ENCODE results near the gene RSPH4A.

RSPH4A gene

DNA sequence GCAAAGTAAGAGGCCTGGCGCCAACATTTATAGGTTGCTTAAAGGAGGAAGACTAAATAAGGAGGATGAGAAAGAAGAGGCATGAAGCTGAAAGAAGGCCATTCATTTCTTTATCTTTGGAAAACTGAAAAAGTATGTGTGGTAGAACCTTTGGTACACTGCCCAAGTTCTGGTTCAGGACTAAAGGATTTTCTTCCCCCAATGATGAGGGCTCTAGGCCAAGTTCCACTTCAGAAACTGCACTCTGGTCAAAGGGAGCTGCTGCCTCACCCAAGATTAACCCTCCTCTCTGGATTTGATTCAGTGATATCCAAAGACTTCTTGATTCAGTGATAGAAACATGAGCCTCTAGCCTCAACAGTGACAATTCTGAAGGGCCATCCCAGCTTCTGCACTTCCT is 59.7 kb downstream of the RSPH4A start:
- no peak for DNase-seq (ENCODE audit: low read depth)
- H3K4me3 ChIP-seq (ENCODE audit: low read length) = no peak overlapping the region
- no peak for TF ChIP-seq CTCF (conservative IDR thresholded peaks at IDR 0.05; ENCODE audit: low read depth, low read length)

- no peak for TF ChIP-seq CTCF (conservative IDR thresholded peaks at IDR 0.05; ENCODE audit: low read depth, low read length)
- peak within 1 kb of the TSS; percentile 90 for H3K4me3 ChIP-seq (ENCODE audit: low read length)
- peak; percentile 64 for DNase-seq (ENCODE audit: low read depth)
These were observed 64.8 kb downstream of the RSPH4A start, which contains the start of gene KPNA5 for GRCh38 chr6:116680880-116681672. TSS of gene KPNA5 (plus strand) at chr6:116681211. CDS start at chr6:116681335, 124 bp downstream.

DNA sequence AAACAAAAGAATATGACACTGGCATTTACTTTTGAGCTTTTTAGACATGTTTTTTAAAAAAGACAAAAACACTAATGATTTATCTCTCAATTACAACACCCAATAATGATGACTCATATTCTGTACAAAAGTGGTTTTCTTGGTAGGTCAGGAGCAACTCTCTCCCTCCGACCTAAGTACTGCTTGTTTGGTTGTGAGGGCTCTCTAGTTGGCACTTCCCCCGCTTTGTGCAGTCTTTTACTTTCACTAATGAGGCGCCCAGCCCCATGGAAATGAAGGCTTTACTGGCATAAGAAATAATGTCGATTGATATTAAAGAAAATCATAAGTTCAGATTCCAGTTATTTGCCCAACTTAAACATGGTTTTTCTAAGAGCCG is 66.0 kb downstream of the RSPH4A start:
- TF ChIP-seq CTCF (conservative IDR thresholded peaks at IDR 0.05; ENCODE audit: low read depth, low read length) = no peak
- DNase-seq (ENCODE audit: low read depth) = peak; percentile 17
- peak overlapping the region; percentile 90 for H3K4me3 ChIP-seq (ENCODE audit: low read length)
